SU-DHL-6 (cell line): ENCODE data around the gene INPP4B.
"Not testable (repeated sequence)": the region's sequence is repeated elsewhere in the genome, so short reads cannot be mapped to it uniquely, and the experiment has no call there.

Source experiments
- H2AFZ ChIP-seq: fragments of 200-600 bp; sonication (generic); 2 replicates; pipeline ENCODE4 v1.6.1; 2014; ENCODE audit warnings: low read depth, mild to moderate bottlenecking, moderate library complexity, mixed read lengths, antibody characterized with exemption, low read length; ENCODE audit not compliant: severe bottlenecking
- H3F3A ChIP-seq: fragments of 200-600 bp; shearing (Covaris generic); 2 replicates; pipeline ENCODE4 v1.6.0; 2016; ENCODE audit warnings: antibody characterized with exemption, mild to moderate bottlenecking; ENCODE audit not compliant: insufficient read depth
- H3K27ac ChIP-seq: fragments of 200-600 bp; sonication (generic); 2 replicates; pipeline ENCODE4 v1.5.1; 2016; ENCODE audit warnings: low read depth, mild to moderate bottlenecking, low read length, moderate library complexity, mixed read lengths
- H3K27me3 ChIP-seq: fragments of 200-600 bp; sonication (generic), shearing (Covaris generic); 2 replicates; pipeline ENCODE4 v1.6.0; 2014; ENCODE audit warnings: mild to moderate bottlenecking, low read length
- H3K36me3 ChIP-seq: fragments of 200-600 bp; sonication (generic); 2 replicates; pipeline ENCODE4 v1.6.1; 2014; ENCODE audit warnings: mild to moderate bottlenecking, low read length, mixed read lengths
- H3K4me2 ChIP-seq: fragments of 300-600, 200-600 bp; shearing (Covaris generic), sonication (generic); 2 replicates; pipeline ENCODE4 v1.6.0; 2014; ENCODE audit warnings: low read length, low read depth, mild to moderate bottlenecking; ENCODE audit not compliant: poor library complexity, severe bottlenecking
- H3K4me3 ChIP-seq: fragments of 200-600 bp; sonication (generic); 2 replicates; pipeline ENCODE4 v1.5.1; 2014; ENCODE audit warnings: antibody characterized with exemption, low read length, mild to moderate bottlenecking, mixed read lengths; ENCODE audit not compliant: insufficient read depth, poor library complexity, severe bottlenecking
- H3K79me2 ChIP-seq: fragments of 200-600 bp; sonication (generic); 2 replicates; pipeline ENCODE4 v1.6.1; 2014; ENCODE audit warnings: mild to moderate bottlenecking, low read length, moderate library complexity; ENCODE audit not compliant: insufficient read depth
- H3K9ac ChIP-seq: fragments of 200-600 bp; sonication (generic); 2 replicates; pipeline ENCODE4 v1.7.0; 2014; ENCODE audit warnings: mild to moderate bottlenecking, low read length
- H3K9me2 ChIP-seq: fragments of 200-600 bp; sonication (generic); replicated peaks from 2 replicates; pipeline ENCODE4 v1.6.1; 2014; ENCODE audit warnings: low read length; ENCODE audit not compliant: insufficient read depth
- H3K9me3 ChIP-seq: fragments of 200-600 bp; sonication (generic); 2 replicates; pipeline ENCODE4 v1.6.1; 2014; ENCODE audit warnings: low read length, mixed read lengths; ENCODE audit not compliant: insufficient read depth
- H4K20me1 ChIP-seq: fragments of 200-600 bp; sonication (generic); 2 replicates; pipeline ENCODE4 v1.6.1; 2014; ENCODE audit warnings: low read depth, mild to moderate bottlenecking, antibody characterized with exemption, low read length, moderate library complexity, mixed read lengths
- CTCF ChIP-seq: fragments of 200-600 bp; sonication (generic); IDR thresholded peaks from one replicate; pipeline ENCODE4 v1.5.1; 2017; ENCODE audit warnings: antibody characterized with exemption, mild to moderate bottlenecking, low read length, moderate library complexity; ENCODE audit not compliant: insufficient read depth, poor library complexity, severe bottlenecking
- EZH2phosphoT487 ChIP-seq: fragments of 200-600 bp; sonication (generic), shearing (Covaris generic); conservative IDR thresholded peaks from 2 replicates; pipeline ENCODE4 v1.6.1; 2018; ENCODE audit warnings: mild to moderate bottlenecking, antibody characterized with exemption, low read length, moderate library complexity, mixed read lengths

The INPP4B gene

GRCh38 chr4:142648378-142648777 lies 197.7 kb downstream of the INPP4B start:
- Histone ChIP-seq H3K9ac (no peak overlapping the region), H3K27me3 (no peaks in the 10 kb centered on the region), H3K4me3 (no peak overlapping the region), H3K27ac (no peak overlapping the region), H4K20me1 (no peaks in the 10 kb centered on the region), H2AFZ (no peak overlapping the region), H3K9me3 (no peaks in the 10 kb centered on the region), H3K79me2 (no peaks in the 10 kb centered on the region), H3K4me2 (no peak overlapping the region), H3K9me2 (no peaks in the 10 kb centered on the region), H3F3A (no peaks in the 10 kb centered on the region), H3K36me3 (no peaks in the 10 kb centered on the region)
- TF ChIP-seq CTCF (no peak), EZH2phosphoT487 (no peak)

- Histone ChIP-seq H2AFZ (no peak overlapping the region), H3K27me3 (no peaks in the 10 kb centered on the region), H3K27ac (no peak overlapping the region), H4K20me1 (no peaks in the 10 kb centered on the region), H3K79me2 (no peaks in the 10 kb centered on the region), H3F3A (no peaks in the 10 kb centered on the region), H3K4me3 (no peak overlapping the region), H3K9me3 (no peaks in the 10 kb centered on the region), H3K4me2 (no peak overlapping the region), H3K9me2 (no peaks in the 10 kb centered on the region), H3K9ac (no peak overlapping the region), H3K36me3 (no peaks in the 10 kb centered on the region)
- no peak for TF ChIP-seq CTCF
- TF ChIP-seq EZH2phosphoT487 = no peak
Measured at GRCh38 chr4:142645475-142646108, 200.5 kb downstream of the INPP4B start.

GRCh38 chr4:142644628-142645027 lies 201.5 kb downstream of the INPP4B start:
- not testable (repeated sequence) for H3K9me3 ChIP-seq, H3K4me2 ChIP-seq, H3K36me3 ChIP-seq, H3K9ac ChIP-seq, H3F3A ChIP-seq, H4K20me1 ChIP-seq, H3K4me3 ChIP-seq, H2AFZ ChIP-seq, H3K27ac ChIP-seq, H3K79me2 ChIP-seq, H3K9me2 ChIP-seq, H3K27me3 ChIP-seq

GRCh38 chr4:142637614-142638013 lies 208.5 kb downstream of the INPP4B start:
- Histone ChIP-seq H3K36me3 (no peaks in the 10 kb centered on the region), H3F3A (no peaks in the 10 kb centered on the region), H3K79me2 (no peaks in the 10 kb centered on the region), H3K4me3 (no peak overlapping the region), H3K27me3 (no peaks in the 10 kb centered on the region), H4K20me1 (no peaks in the 10 kb centered on the region), H3K9me2 (no peaks in the 10 kb centered on the region), H2AFZ (no peak overlapping the region), H3K9ac (no peak overlapping the region), H3K9me3 (no peaks in the 10 kb centered on the region), H3K27ac (no peak overlapping the region), H3K4me2 (no peak overlapping the region)
- no peak for TF ChIP-seq CTCF
- no peak for TF ChIP-seq EZH2phosphoT487
